HEK293 (cell line): ENCODE results near the gene CACNA2D1.

ENCODE experiments used
- YY1 ChIP-seq: fragments of 450-650 bp; formaldehyde crosslinking; IDR thresholded peaks from 2 replicates; pipeline ENCODE4 v1.5.1; 2018; ENCODE audit warnings: missing biosample characterization, missing genetic modification characterization
- ZBTB17 ChIP-seq: fragments of 450-650 bp; formaldehyde crosslinking; IDR thresholded peaks from 2 replicates; pipeline ENCODE4 v1.5.1; 2016; ENCODE audit warnings: missing biosample characterization, missing genetic modification characterization
- ZNF777 ChIP-seq: fragments of 450-650 bp; formaldehyde crosslinking; IDR thresholded peaks from 2 replicates; pipeline ENCODE4 v1.5.1; 2017; ENCODE audit warnings: missing biosample characterization, missing genetic modification characterization, borderline replicate concordance
- TF ChIP-seq, protein P1 (sequence below): fragments of 450-650 bp; formaldehyde crosslinking; IDR thresholded peaks from 2 replicates; pipeline ENCODE4 v1.5.1; 2016; ENCODE audit warnings: missing biosample characterization, missing genetic modification characterization

DNA sequence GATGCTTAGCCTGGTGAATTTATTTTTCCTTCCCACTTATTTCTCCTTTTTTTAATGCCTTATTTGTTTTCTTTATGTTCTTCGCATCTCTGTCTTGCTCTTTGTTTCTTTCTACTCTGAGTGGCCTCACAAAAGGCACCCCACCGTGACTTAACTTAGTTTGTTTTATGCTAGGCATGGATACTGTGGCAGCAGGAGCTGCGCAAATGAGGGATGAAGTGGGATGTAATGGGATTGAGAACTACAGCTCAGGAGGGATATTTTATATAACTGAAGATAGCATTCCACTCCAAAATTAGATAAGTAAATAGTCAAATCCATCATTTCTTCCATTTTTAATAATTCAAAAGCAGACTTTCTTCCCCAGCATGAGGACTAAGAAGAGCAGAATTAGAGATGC, 1.7 kb upstream of the CACNA2D1 start:
- TF ChIP-seq ZBTB17 (tag by site-specific recombination) (no peak), YY1 (tag by site-specific recombination) (no peak), ZNF777 (tag by site-specific recombination) (no peak)
- TF ChIP-seq, protein P1, sequence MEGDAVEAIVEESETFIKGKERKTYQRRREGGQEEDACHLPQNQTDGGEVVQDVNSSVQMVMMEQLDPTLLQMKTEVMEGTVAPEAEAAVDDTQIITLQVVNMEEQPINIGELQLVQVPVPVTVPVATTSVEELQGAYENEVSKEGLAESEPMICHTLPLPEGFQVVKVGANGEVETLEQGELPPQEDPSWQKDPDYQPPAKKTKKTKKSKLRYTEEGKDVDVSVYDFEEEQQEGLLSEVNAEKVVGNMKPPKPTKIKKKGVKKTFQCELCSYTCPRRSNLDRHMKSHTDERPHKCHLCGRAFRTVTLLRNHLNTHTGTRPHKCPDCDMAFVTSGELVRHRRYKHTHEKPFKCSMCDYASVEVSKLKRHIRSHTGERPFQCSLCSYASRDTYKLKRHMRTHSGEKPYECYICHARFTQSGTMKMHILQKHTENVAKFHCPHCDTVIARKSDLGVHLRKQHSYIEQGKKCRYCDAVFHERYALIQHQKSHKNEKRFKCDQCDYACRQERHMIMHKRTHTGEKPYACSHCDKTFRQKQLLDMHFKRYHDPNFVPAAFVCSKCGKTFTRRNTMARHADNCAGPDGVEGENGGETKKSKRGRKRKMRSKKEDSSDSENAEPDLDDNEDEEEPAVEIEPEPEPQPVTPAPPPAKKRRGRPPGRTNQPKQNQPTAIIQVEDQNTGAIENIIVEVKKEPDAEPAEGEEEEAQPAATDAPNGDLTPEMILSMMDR (tag by site-specific recombination) = no peak
